ENCODE results near the gene ARAP2.

ARAP2 gene

GRCh38 chr4:36215627-36216026 lies 28.7 kb downstream of the ARAP2 start:
- Histone ChIP-seq H3K36me3 (ENCODE audit: control insufficient read depth, insufficient read depth, low read length) (no peaks in the 10 kb centered on the region), H3K4me1 (ENCODE audit: control insufficient read depth, insufficient read depth, low read length, poor library complexity, severe bottlenecking) (no peaks in the 10 kb centered on the region), H3K9me3 (ENCODE audit: control insufficient read depth, low read length) (no peaks in the 10 kb centered on the region), H3K27ac (ENCODE audit: low read depth, low read length, severe bottlenecking) (no peak overlapping the region), H3K4me3 (ENCODE audit: extremely low read depth, insufficient read depth, low read length, poor library complexity, severe bottlenecking) (no peak overlapping the region)
- 86 to 100% methylated on average over 1 of the region's 3 CpGs for WGBS, 2 experiments (ENCODE audit: insufficient coverage in 2 of 2)

DNA sequence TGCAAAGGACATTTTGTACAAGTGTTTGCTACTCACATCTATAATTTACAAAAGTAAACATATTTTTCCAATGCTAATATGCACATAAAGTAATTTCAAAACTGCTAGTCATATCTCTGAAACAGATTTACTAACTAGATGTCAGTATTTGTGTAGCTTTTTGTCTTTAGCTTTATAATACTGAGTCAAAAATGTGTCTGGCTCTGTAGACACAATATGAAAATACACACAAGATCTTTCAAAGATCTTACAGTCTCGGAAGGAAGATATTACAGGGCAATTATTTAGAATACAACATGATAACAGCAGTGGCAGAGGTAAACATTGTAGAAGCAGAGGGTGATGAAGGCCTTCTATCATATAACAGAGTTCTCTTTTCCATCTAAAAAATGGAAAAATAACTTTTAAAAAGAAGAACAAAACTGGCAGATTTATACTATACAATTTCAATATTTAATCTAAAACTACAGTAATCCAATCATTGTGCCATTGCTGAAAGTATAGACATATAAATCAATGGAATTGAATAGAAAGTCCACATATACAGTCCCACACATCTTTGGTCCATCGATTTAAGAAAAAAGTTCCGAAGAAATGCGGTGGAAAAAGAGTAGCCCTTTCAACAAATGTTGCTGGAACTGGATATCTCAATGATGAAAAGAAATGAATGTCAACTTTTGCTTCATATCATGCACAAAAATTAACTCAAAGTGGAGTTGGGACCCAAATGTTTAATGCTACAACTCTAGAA lies 29.4 kb downstream of the ARAP2 start:
- WGBS, 2 experiments (ENCODE audit: insufficient coverage in 2 of 2) = 80 to 100% methylated on average over 2 of the region's 4 CpGs
- no peak overlapping the region for H3K27ac ChIP-seq (ENCODE audit: low read depth, low read length, severe bottlenecking)
- H3K4me1 ChIP-seq (ENCODE audit: control insufficient read depth, insufficient read depth, low read length, poor library complexity, severe bottlenecking) = no peaks in the 10 kb centered on the region
- H3K36me3 ChIP-seq (ENCODE audit: control insufficient read depth, insufficient read depth, low read length) = no peaks in the 10 kb centered on the region
- H3K9me3 ChIP-seq (ENCODE audit: control insufficient read depth, low read length) = no peaks in the 10 kb centered on the region
- no peak overlapping the region for H3K4me3 ChIP-seq (ENCODE audit: extremely low read depth, insufficient read depth, low read length, poor library complexity, severe bottlenecking)

DNA sequence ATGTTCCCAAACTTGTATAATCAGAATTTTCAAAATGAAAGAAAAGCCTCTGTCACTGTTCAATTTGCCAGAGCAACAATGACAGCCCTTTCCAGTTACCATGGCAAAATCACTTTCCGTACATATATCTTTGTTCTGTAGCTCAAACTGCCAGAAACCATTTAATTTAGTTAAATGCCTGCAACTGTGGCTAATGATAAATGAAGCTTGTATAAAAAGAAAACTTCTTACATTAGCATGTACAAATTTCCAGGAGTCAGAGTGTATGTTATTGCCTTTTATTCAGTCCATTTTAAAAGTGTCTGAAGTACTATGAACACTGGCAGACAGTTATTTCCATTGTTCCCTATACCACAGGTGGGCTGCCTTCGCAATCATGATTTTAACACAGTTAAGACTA lies 30.3 kb downstream of the ARAP2 start:
- H3K27ac ChIP-seq (ENCODE audit: low read depth, low read length, severe bottlenecking) = no peak overlapping the region
- no peaks in the 10 kb centered on the region for H3K4me1 ChIP-seq (ENCODE audit: control insufficient read depth, insufficient read depth, low read length, poor library complexity, severe bottlenecking)
- no peaks in the 10 kb centered on the region for H3K9me3 ChIP-seq (ENCODE audit: control insufficient read depth, low read length)
- no CpG with 5 or more reads among the region's 2 CpGs for WGBS, 2 experiments (ENCODE audit: insufficient coverage in 2 of 2)
- no peak overlapping the region for H3K4me3 ChIP-seq (ENCODE audit: extremely low read depth, insufficient read depth, low read length, poor library complexity, severe bottlenecking)
- H3K36me3 ChIP-seq (ENCODE audit: control insufficient read depth, insufficient read depth, low read length) = no peaks in the 10 kb centered on the region

DNA sequence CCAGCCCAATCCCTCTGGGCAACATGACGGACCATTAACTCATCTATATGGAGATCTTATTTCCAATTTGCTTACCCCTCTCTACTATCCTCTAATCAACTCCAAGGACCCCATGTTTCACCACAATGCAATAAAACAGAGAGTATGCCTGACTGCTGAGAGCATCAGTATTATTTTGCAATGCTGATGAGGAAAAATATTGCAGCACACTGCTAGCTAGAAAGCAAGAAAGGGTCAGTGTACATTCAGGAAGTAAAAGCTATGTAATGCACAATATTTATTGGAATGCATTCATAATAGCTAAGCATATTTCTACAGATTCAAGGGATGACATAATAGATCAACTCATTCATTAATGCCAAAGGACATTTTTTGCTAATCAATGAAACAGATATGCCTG lies 33.2 kb downstream of the ARAP2 start:
- 91 to 100% methylated on average over 1 of the region's 1 CpG for whole genome bisulfite sequencing, 2 experiments (ENCODE audit: insufficient coverage in 2 of 2)
- H3K27ac ChIP-seq (ENCODE audit: low read depth, low read length, severe bottlenecking) = no peak overlapping the region
- no peak overlapping the region for H3K4me3 ChIP-seq (ENCODE audit: extremely low read depth, insufficient read depth, low read length, poor library complexity, severe bottlenecking)
- H3K9me3 ChIP-seq (ENCODE audit: control insufficient read depth, low read length) = no peaks in the 10 kb centered on the region
- H3K4me1 ChIP-seq (ENCODE audit: control insufficient read depth, insufficient read depth, low read length, poor library complexity, severe bottlenecking) = no peaks in the 10 kb centered on the region
- no peaks in the 10 kb centered on the region for H3K36me3 ChIP-seq (ENCODE audit: control insufficient read depth, insufficient read depth, low read length)

GRCh38 chr4:36209941-36210649 lies 34.2 kb downstream of the ARAP2 start:
- Histone ChIP-seq H3K9me3 (ENCODE audit: control insufficient read depth, low read length) (no peaks in the 10 kb centered on the region), H3K27ac (ENCODE audit: low read depth, low read length, severe bottlenecking) (no peak overlapping the region), H3K4me1 (ENCODE audit: control insufficient read depth, insufficient read depth, low read length, poor library complexity, severe bottlenecking) (no peaks in the 10 kb centered on the region), H3K4me3 (ENCODE audit: extremely low read depth, insufficient read depth, low read length, poor library complexity, severe bottlenecking) (no peak overlapping the region), H3K36me3 (ENCODE audit: control insufficient read depth, insufficient read depth, low read length) (no peaks in the 10 kb centered on the region)
- 83 to 90% methylated on average over 2 to 4 of the region's 7 CpGs for WGBS, 2 experiments (ENCODE audit: insufficient coverage in 2 of 2)

DNA sequence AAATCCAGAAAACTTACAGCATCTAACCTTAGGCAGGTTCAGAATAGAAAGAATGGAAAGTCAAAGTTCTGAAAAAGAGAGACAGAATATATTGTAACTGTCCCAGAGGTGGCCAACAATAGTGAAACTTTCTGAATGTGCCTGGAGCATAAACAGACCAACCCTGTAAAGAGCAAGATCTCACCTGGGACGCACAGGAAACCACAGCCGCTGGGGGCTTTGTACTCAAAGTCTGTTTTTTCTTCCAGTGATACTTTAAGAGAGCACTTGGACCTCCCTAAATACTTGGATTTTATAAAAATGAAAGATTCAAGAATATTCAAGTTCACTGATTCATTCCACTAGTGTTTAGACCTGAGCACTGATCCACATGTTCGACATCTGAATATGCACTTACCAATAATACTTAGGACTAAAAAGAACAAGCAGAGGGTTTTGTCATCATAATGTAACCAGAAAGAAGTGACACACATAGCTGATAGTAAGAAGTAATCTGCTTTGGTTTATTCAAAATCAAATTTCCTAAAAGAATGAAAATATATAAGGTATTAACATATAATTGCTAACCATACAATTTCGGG lies 35.3 kb downstream of the ARAP2 start:
- H3K27ac ChIP-seq (ENCODE audit: low read depth, low read length, severe bottlenecking) = no peak overlapping the region
- no peaks in the 10 kb centered on the region for H3K4me1 ChIP-seq (ENCODE audit: control insufficient read depth, insufficient read depth, low read length, poor library complexity, severe bottlenecking)
- H3K4me3 ChIP-seq (ENCODE audit: extremely low read depth, insufficient read depth, low read length, poor library complexity, severe bottlenecking) = no peak overlapping the region
- no peaks in the 10 kb centered on the region for H3K36me3 ChIP-seq (ENCODE audit: control insufficient read depth, insufficient read depth, low read length)
- WGBS, 2 experiments (ENCODE audit: insufficient coverage in 2 of 2) = 96 to 100% methylated on average over 2 to 3 of the region's 4 CpGs
- no peaks in the 10 kb centered on the region for H3K9me3 ChIP-seq (ENCODE audit: control insufficient read depth, low read length)

DNA sequence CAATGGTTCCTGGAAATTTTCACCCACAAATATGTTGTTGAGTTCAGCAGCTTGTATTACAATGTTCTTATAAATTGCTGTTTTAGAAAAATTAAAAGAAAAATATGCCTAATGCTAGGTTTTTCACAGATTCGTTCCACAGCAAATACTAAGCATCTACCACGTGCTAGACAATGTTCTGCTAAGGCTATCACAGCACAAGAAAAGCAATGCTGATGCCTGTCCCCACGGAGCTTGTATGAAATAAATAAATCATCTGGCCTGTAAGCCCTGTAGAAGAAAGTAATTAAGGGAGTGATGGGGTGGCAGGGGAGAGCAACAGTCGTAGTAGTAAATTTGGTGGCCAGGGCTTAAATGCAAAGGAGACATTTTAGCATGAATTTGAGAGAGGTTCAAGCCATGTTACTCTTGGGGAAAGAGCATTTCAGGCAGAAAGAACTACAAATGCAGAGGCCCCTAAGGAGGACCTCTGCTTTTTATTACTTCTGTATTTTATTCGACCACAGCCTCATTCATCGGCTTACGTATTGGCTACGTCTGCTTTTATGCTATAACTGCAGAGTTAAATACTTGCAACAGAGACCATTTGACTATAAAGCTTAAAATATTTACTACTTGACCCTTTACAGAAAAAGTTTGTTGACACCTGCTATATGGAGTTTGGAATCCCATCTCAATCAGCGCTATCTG lies 36.3 kb downstream of the ARAP2 start:
- Histone ChIP-seq H3K4me3 (ENCODE audit: extremely low read depth, insufficient read depth, low read length, poor library complexity, severe bottlenecking) (no peak overlapping the region), H3K4me1 (ENCODE audit: control insufficient read depth, insufficient read depth, low read length, poor library complexity, severe bottlenecking) (no peaks in the 10 kb centered on the region), H3K27ac (ENCODE audit: low read depth, low read length, severe bottlenecking) (no peak overlapping the region), H3K9me3 (ENCODE audit: control insufficient read depth, low read length) (no peaks in the 10 kb centered on the region), H3K36me3 (ENCODE audit: control insufficient read depth, insufficient read depth, low read length) (no peaks in the 10 kb centered on the region)
- WGBS, 2 experiments (ENCODE audit: insufficient coverage in 2 of 2) = 87 to 92% methylated on average over 5 to 8 of the region's 9 CpGs

- H3K36me3 ChIP-seq (ENCODE audit: control insufficient read depth, insufficient read depth, low read length) = no peaks in the 10 kb centered on the region
- H3K4me3 ChIP-seq (ENCODE audit: extremely low read depth, insufficient read depth, low read length, poor library complexity, severe bottlenecking) = no peak overlapping the region
- H3K27ac ChIP-seq (ENCODE audit: low read depth, low read length, severe bottlenecking) = no peak overlapping the region
- no peaks in the 10 kb centered on the region for H3K4me1 ChIP-seq (ENCODE audit: control insufficient read depth, insufficient read depth, low read length, poor library complexity, severe bottlenecking)
- H3K9me3 ChIP-seq (ENCODE audit: control insufficient read depth, low read length) = no peaks in the 10 kb centered on the region
- WGBS, 2 experiments (ENCODE audit: insufficient coverage in 2 of 2) = no CpG with 5 or more reads among the region's 1 CpG
These were observed 36.9 kb downstream of the ARAP2 start for GRCh38 chr4:36207367-36207766.

GRCh38 chr4:36206603-36207311 lies 37.6 kb downstream of the ARAP2 start:
- WGBS, 2 experiments (ENCODE audit: insufficient coverage in 2 of 2) = no CpG with 5 or more reads among the region's 3 CpGs
- H3K27ac ChIP-seq (ENCODE audit: low read depth, low read length, severe bottlenecking) = no peak overlapping the region

GRCh38 chr4:36206012-36206411 lies 38.3 kb downstream of the ARAP2 start:
- no peak overlapping the region for H3K27ac ChIP-seq (ENCODE audit: low read depth, low read length, severe bottlenecking)
- 75 to 94% methylated on average over 1 to 3 of the region's 3 CpGs for WGBS, 2 experiments (ENCODE audit: insufficient coverage in 2 of 2)
- H3K4me3 ChIP-seq (ENCODE audit: extremely low read depth, insufficient read depth, low read length, poor library complexity, severe bottlenecking) = no peak overlapping the region
- H3K9me3 ChIP-seq (ENCODE audit: control insufficient read depth, low read length) = no peaks in the 10 kb centered on the region
- H3K4me1 ChIP-seq (ENCODE audit: control insufficient read depth, insufficient read depth, low read length, poor library complexity, severe bottlenecking) = no peaks in the 10 kb centered on the region
- no peaks in the 10 kb centered on the region for H3K36me3 ChIP-seq (ENCODE audit: control insufficient read depth, insufficient read depth, low read length)

More at GRCh38 chr4:36206603-36207311, 37.6 kb downstream of the ARAP2 start:
- Histone ChIP-seq H3K4me3 (ENCODE audit: extremely low read depth, insufficient read depth, low read length, poor library complexity, severe bottlenecking) (no peak overlapping the region), H3K36me3 (ENCODE audit: control insufficient read depth, insufficient read depth, low read length) (no peaks in the 10 kb centered on the region), H3K9me3 (ENCODE audit: control insufficient read depth, low read length) (no peaks in the 10 kb centered on the region), H3K4me1 (ENCODE audit: control insufficient read depth, insufficient read depth, low read length, poor library complexity, severe bottlenecking) (no peaks in the 10 kb centered on the region)
